Cardiac fibroblast (primary cell): ENCODE results near the gene MNT.
A peak's percentile ranks its signal among the peaks of the same experiment; 100 is the strongest.

ENCODE experiments used
- DNase-seq, 2 donors: peaks; one replicate each; pipeline versions ENCODE4 v3.0.0 to v3.0.0-alpha.2; 2010; ENCODE audit warnings: low read depth in 2 of 2
- H3K4me3 ChIP-seq, 2 donors: replicated peaks in 1 of 2; 1 replicate in 1 of 2; 2 replicates in 1 of 2; pipeline ENCODE4 v1.5.1; 2011; ENCODE audit warnings: low read depth in 2 of 2, low read length in 2 of 2, mild to moderate bottlenecking in 2 of 2, moderate library complexity in 1 of 2
- TF ChIP-seq, protein P1 (sequence below): IDR thresholded peaks from one replicate; pipeline ENCODE4 v1.5.1; 2011; ENCODE audit warnings: low read depth, mild to moderate bottlenecking, low read length, inconsistent platforms

Gene MNT

DNA sequence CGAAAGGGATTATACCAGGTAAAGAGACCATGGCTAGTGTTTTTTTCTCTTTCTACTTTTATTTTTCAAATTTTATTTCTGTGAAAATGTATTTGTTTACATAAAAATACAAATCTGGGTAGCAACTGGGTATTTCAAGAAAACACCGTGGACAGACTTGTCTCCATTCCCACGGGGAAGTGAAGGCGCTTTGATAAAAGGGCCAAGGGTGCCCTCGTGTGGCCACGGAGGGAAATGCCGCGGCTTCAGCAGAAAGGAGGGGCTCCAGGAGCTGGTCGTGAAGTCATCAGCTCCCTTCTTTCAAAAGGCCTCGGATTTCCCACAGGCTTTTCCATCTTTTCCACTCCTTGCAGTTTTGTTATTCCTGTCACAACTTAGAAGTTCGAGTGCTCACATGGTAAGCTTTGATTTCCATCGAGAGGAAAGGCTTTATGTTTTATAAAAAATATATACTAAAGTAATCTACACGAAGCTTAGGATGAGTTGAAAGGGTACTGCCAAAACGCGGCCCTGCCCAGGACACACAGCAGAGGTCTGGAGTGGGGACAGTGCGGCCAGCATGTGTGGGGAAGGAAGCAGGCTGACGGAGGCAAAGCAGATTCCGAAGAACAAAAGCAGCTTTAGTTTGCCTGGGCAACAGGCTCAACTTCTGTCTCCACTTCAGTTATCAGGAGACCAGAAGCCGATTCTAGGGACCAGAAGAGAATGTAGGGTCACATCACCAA lies 15.3 kb upstream of the MNT start:
- no peak overlapping the region for H3K4me3 ChIP-seq
- TF ChIP-seq, protein P1, sequence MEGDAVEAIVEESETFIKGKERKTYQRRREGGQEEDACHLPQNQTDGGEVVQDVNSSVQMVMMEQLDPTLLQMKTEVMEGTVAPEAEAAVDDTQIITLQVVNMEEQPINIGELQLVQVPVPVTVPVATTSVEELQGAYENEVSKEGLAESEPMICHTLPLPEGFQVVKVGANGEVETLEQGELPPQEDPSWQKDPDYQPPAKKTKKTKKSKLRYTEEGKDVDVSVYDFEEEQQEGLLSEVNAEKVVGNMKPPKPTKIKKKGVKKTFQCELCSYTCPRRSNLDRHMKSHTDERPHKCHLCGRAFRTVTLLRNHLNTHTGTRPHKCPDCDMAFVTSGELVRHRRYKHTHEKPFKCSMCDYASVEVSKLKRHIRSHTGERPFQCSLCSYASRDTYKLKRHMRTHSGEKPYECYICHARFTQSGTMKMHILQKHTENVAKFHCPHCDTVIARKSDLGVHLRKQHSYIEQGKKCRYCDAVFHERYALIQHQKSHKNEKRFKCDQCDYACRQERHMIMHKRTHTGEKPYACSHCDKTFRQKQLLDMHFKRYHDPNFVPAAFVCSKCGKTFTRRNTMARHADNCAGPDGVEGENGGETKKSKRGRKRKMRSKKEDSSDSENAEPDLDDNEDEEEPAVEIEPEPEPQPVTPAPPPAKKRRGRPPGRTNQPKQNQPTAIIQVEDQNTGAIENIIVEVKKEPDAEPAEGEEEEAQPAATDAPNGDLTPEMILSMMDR = peak; percentile 93
- peak; percentile 93 to 94 for DNase-seq

DNA sequence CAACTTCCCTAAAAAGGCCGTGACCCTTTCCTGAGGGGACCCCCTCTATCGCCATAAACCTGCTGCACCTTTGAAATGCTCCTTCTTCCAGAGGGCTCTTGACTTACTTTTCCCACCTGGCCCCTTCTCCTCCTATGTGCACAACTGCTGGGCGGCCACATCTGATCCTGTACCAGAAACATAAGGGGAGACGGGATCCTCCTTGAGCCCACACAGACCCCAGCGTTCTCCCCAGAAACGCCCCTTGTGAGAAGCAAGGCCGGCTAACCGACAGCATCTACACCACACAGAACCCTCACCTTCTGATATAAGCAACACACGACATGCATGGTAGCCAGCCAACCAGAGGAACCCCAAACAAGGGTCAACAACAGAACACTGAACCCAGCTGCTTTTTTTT lies 14.2 kb upstream of the MNT start:
- TF ChIP-seq, protein P1 = no peak
- no peak overlapping the region for H3K4me3 ChIP-seq
- DNase-seq = no peak

DNA sequence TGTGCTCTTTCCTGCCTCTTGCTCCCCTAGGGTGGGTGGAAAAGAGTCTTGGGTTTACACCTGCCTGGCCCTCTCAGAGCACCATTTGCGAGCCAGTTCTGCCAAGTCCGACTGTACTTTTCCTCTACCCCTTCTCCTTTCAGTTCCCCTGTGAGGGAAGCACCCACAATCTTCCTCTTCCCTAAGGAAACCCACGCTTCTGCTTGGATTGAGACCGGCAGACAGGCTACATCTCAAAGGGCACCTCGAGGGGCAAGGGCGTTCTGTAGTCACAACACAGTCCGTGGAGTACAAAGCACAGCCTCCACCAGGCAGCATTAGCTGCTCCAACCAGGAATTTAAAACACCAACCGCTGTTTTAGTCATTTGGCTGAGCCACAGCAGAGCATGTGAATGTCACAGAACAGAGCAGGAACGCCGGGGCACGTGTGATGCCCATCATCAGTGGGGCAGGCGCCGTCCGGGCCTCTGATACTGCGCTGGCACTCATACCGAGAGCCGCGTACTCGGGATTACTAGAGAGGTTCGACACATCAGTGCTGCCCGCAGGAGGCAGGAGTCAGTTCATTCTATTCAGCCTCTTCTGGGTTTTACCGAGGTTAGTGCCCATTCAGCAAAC lies 13.7 kb upstream of the MNT start:
- no peak for DNase-seq

GRCh38 chr17:2412561-2413021 lies 11.7 kb upstream of the MNT start:
- peak; percentile 42 to 67 for DNase-seq
- no peak overlapping the region for H3K4me3 ChIP-seq
- TF ChIP-seq, protein P1 = no peak

More for the DNA sequence above, 13.7 kb upstream of the MNT start:
- H3K4me3 ChIP-seq = no peak overlapping the region
- TF ChIP-seq, protein P1 = no peak

GRCh38 chr17:2410951-2411350 lies 10.1 kb upstream of the MNT start:
- no peak for DNase-seq
- no peak overlapping the region for H3K4me3 ChIP-seq
- TF ChIP-seq, protein P1 = no peak

DNA sequence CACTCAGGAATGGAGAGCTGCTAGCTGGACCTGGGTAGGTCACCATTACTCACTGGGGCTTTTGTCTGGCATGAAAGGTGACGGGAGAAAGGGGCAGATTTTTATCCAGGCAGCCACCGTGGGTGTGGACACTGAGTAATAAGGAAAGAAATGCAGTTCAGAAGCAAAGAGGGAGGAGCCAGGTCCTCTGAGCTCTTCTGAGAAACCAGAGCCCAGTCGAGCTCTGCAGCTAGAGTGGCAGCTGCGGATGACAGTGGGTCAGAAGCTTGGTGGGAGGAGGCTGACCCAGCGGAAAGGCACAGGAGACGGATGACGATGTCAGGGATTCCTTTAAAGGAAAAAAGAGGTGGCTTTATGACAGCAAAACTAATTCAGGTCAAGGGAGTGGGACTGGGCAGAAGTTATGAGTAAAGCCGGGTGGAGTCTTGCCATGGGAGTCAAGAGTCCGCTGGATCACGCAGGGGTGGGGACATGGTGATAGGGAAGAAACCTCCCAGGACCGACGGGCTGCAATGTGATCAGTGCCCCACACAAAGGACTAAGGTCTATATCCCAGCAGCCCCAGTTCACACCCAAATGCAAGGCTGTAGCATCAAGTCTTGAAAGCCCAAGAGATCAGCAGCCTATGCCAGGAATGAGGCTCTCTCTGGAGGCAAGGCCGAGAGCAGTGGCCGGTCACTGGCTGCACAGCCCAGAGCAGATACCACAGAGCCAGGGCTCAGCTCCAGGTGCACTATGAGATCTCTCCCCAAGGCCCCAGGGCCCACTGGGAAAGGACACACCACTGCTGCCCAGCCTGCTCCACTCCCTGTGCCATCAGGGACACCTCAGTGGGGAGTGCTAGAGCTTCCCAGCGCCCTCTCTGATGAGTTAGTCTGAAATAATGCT lies 6.3 kb upstream of the MNT start:
- DNase-seq = peak; percentile 87 to 97
- TF ChIP-seq, protein P1 = no peak
- H3K4me3 ChIP-seq = peak overlapping the region in 1 of 2 donors; percentile 14
